K562 (cell line): ENCODE data around the gene CPED1.

ENCODE experiments used
- ASH1L ChIP-seq: fragments of 450-650 bp; IDR thresholded peaks from 2 replicates; pipeline ENCODE4 v1.6.1; 2018; ENCODE audit warnings: borderline replicate concordance, mild to moderate bottlenecking, low read depth; ENCODE audit not compliant: partially characterized antibody
- ATF2 ChIP-seq: sonication (generic); formaldehyde crosslinking; IDR thresholded peaks from 2 replicates; pipeline ENCODE4 v1.8.1; 2022; ENCODE audit warnings: missing genetic modification reagents
- CBX8 ChIP-seq: fragments of 200-600 bp; sonication (generic); IDR thresholded peaks from 2 replicates; pipeline ENCODE4 v1.6.1; 2012; ENCODE audit warnings: borderline replicate concordance, mixed run types, low read depth, mild to moderate bottlenecking, moderate library complexity, mixed read lengths, low read length, control low read depth, inconsistent platforms; ENCODE audit not compliant: poor library complexity, severe bottlenecking; ENCODE audit errors: extremely low read depth
- CTCF ChIP-seq, 3 experiments: IDR thresholded peaks in 2 of 3; conservative IDR thresholded peaks in 1 of 3; 2 replicates each; pipeline ENCODE4 v1.5.1; 2011 to 2012; ENCODE audit warnings: low read length in 3 of 3, mild to moderate bottlenecking in 3 of 3, control low read depth in 2 of 3, improper control_type of control experiment in 1 of 3, inconsistent platforms in 1 of 3, low read depth in 1 of 3, mixed read lengths in 1 of 3, moderate library complexity in 1 of 3; ENCODE audit not compliant: insufficient read depth in 2 of 3
- HDAC6 ChIP-seq: IDR thresholded peaks from 2 replicates; pipeline ENCODE4 v1.6.1; 2012; ENCODE audit warnings: low read depth, mild to moderate bottlenecking, control low read depth, inconsistent platforms, low read length, moderate library complexity
- HMGN3 ChIP-seq: IDR thresholded peaks from 2 replicates; pipeline ENCODE4 v1.6.1; 2011; ENCODE audit warnings: borderline replicate concordance, low read depth, mild to moderate bottlenecking, mixed read lengths, low read length; ENCODE audit not compliant: insufficient read length; ENCODE audit errors: extremely low read depth
- JUNB ChIP-seq: fragments of 450-650 bp; formaldehyde crosslinking; conservative IDR thresholded peaks from 2 replicates; pipeline ENCODE4 v1.4.0; 2020; ENCODE audit warnings: mild to moderate bottlenecking
- KLF10 ChIP-seq: fragments of 250-450 bp; sonication (Bioruptor Pico); IDR thresholded peaks from 2 replicates; pipeline ENCODE4 v1.6.1; 2021; ENCODE audit warnings: matching md5 sums
- SMC3 ChIP-seq: conservative IDR thresholded peaks from 2 replicates; pipeline ENCODE4 v1.6.1; 2011; ENCODE audit warnings: low read depth, low read length, improper control_type of control experiment; ENCODE audit not compliant: insufficient read depth
- SP1 ChIP-seq: sonication (generic); formaldehyde crosslinking; IDR thresholded peaks from 2 replicates; pipeline ENCODE4 v1.8.1; 2022; ENCODE audit warnings: mild to moderate bottlenecking, missing genetic modification reagents
- TF ChIP-seq, protein P1 (sequence below), 2 experiments: fragments of 450-650 bp in 1 of 2; IDR thresholded peaks; 2 replicates each; pipeline ENCODE4 v1.6.1; 2011 to 2017; ENCODE audit warnings: low read depth in 2 of 2, antibody characterized with exemption in 1 of 2, borderline replicate concordance in 1 of 2, low read length in 1 of 2, mild to moderate bottlenecking in 1 of 2, mixed read lengths in 1 of 2; ENCODE audit not compliant: control insufficient read depth in 1 of 2
- TF ChIP-seq, protein P2 (sequence below), 3 experiments: fragments of 200-800 bp in 1 of 3; fragments of 250-450 bp in 1 of 3; fragments of 450-650 bp in 1 of 3; sonication (Bioruptor Pico) in 1 of 3; sonication (Bioruptor generic) in 1 of 3; formaldehyde crosslinking in 1 of 3; IDR thresholded peaks; 2 replicates each; pipeline versions ENCODE4 v1.6.1 to v1.8.0; 2016 to 2022; ENCODE audit warnings: mild to moderate bottlenecking in 2 of 3, missing genetic modification characterization in 2 of 3, missing compliant biosample characterization in 1 of 3, moderate library complexity in 1 of 3

DNA sequence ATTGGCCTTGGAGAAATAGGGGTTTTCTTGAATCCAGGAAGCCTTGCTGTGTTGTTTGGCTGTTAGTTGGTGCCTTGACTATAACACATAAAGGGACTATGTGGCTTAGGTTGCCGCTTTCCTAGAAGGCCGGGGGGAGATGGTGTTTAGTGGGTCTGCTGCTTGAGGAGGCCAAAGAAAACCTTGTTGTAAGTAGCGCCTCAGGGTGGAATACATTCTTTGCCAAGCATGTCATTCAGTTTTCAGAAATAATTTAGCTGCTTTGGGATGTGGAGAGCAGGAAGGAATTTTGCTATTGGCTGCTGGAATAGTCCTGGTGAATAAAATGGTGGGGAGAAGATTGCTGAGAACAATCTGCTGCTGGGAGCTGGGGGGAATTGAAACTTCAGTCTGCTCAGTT, 207.4 kb downstream of the CPED1 start:
- TF ChIP-seq HMGN3 (no peak), SP1 (CRISPR knock-in tag) (no peak), CTCF (IDR thresholded peaks at IDR 0.05 in 2 of 3, conservative IDR thresholded peaks at IDR 0.05 in 1 of 3; ENCODE audit: insufficient read depth in 2 of 3, low read depth in 1 of 3, low read length in 3 of 3) (no peak), ATF2 (CRISPR knock-in tag) (no peak), HDAC6 (no peak), JUNB (CRISPR knock-in tag) (no peak), ASH1L (no peak), SMC3 (no peak), KLF10 (CRISPR knock-in tag) (no peak), CBX8 (no peak)
- TF ChIP-seq, protein P1, sequence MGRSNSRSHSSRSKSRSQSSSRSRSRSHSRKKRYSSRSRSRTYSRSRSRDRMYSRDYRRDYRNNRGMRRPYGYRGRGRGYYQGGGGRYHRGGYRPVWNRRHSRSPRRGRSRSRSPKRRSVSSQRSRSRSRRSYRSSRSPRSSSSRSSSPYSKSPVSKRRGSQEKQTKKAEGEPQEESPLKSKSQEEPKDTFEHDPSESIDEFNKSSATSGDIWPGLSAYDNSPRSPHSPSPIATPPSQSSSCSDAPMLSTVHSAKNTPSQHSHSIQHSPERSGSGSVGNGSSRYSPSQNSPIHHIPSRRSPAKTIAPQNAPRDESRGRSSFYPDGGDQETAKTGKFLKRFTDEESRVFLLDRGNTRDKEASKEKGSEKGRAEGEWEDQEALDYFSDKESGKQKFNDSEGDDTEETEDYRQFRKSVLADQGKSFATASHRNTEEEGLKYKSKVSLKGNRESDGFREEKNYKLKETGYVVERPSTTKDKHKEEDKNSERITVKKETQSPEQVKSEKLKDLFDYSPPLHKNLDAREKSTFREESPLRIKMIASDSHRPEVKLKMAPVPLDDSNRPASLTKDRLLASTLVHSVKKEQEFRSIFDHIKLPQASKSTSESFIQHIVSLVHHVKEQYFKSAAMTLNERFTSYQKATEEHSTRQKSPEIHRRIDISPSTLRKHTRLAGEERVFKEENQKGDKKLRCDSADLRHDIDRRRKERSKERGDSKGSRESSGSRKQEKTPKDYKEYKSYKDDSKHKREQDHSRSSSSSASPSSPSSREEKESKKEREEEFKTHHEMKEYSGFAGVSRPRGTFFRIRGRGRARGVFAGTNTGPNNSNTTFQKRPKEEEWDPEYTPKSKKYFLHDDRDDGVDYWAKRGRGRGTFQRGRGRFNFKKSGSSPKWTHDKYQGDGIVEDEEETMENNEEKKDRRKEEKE (IDR thresholded peaks at IDR 0.05; ENCODE audit: borderline replicate concordance in 1 of 2, control insufficient read depth in 1 of 2, low read depth in 2 of 2, low read length in 1 of 2): no peak
- TF ChIP-seq, protein P2, sequence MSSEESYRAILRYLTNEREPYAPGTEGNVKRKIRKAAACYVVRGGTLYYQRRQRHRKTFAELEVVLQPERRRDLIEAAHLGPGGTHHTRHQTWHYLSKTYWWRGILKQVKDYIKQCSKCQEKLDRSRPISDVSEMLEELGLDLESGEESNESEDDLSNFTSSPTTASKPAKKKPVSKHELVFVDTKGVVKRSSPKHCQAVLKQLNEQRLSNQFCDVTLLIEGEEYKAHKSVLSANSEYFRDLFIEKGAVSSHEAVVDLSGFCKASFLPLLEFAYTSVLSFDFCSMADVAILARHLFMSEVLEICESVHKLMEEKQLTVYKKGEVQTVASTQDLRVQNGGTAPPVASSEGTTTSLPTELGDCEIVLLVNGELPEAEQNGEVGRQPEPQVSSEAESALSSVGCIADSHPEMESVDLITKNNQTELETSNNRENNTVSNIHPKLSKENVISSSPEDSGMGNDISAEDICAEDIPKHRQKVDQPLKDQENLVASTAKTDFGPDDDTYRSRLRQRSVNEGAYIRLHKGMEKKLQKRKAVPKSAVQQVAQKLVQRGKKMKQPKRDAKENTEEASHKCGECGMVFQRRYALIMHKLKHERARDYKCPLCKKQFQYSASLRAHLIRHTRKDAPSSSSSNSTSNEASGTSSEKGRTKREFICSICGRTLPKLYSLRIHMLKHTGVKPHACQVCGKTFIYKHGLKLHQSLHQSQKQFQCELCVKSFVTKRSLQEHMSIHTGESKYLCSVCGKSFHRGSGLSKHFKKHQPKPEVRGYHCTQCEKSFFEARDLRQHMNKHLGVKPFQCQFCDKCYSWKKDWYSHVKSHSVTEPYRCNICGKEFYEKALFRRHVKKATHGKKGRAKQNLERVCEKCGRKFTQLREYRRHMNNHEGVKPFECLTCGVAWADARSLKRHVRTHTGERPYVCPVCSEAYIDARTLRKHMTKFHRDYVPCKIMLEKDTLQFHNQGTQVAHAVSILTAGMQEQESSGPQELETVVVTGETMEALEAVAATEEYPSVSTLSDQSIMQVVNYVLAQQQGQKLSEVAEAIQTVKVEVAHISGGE (CRISPR knock-in tag; IDR thresholded peaks at IDR 0.05): no peak
